GM19452 (cell line): ENCODE results near the gene GRIK1.

ENCODE experiments used
- ATAC-seq: cut with Tn5 transposase; IDR thresholded peaks from one replicate; pipeline ENCODE4 v1.9.1; 2021; ENCODE audit not compliant: unreplicated experiment

Gene GRIK1

DNA sequence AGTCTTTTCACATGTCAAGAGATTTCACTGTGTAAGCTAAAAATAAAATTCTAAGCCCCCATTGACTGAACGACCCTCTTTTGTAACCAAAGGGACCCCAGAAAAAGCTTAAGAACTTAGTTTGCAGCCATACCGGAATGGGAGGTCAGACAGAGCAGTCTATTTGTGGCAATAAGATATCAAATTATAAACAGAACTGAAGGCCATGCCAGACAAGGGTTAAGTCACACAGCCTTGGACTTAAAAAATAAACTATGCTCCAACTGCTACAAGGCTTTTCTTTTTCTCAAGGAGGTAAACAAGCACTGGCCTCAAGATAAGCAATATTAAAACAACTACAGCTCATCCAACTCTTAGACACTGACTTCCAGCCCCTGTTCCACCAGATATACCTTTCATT, 384.2 kb downstream of the GRIK1 start:
- ATAC-seq = no peak

DNA sequence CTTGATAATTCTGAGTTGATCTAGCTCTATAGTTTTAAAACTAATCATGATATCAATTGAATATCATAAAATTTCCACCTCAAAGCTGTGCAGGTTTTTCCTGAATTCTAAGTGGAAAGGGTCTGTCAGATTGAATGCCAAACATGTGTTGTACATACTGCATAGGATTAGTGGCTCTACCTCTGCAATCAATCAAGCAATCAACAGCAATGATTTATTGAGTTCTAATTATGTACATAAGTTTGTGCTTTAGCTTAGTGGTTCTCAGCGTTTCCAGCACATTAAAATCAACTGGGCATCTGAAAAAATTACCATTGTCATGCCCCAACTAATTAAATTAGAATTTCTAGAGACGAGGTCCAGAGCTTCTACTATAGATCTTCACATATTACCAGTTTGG, 389.6 kb downstream of the GRIK1 start:
- no peak for ATAC-seq

DNA sequence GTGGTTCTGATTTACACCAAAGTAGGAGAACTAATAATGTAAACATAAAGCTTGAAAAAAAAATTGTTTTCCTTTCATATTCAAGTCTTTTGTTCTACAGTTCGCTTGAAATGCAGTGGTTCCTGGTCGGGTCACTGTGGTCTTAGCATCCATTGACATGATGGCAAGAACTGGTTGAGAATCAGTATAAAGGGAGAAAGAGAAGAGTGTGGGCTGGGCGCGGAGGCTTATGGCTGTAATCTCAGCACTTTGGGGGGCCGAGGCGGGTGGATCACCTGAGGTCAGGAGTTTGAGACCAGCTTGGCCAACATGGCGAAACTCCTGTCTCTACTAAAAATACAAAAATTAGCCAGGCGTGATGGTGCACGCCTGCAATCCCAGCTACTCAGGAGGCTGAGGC, 390.2 kb downstream of the GRIK1 start:
- ATAC-seq = no peak

DNA sequence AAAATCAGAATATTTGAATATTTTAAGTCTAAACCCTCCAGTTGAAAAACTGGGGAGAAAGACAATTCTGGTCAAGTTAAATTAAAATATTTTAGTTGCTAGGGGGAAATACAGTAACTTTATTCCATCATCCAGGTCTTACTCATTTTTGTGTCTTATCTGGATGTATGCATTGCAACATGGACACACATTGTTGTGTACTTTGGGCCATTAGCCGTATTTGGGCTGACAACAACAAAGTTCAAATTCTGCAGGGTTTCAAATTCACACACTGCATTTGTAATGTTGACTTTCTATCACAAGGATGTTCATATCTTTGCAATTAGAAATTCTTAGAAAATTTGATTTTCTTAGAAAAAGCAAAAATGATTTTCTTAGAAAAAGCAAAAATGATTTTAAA, 391.8 kb downstream of the GRIK1 start:
- no peak for ATAC-seq

DNA sequence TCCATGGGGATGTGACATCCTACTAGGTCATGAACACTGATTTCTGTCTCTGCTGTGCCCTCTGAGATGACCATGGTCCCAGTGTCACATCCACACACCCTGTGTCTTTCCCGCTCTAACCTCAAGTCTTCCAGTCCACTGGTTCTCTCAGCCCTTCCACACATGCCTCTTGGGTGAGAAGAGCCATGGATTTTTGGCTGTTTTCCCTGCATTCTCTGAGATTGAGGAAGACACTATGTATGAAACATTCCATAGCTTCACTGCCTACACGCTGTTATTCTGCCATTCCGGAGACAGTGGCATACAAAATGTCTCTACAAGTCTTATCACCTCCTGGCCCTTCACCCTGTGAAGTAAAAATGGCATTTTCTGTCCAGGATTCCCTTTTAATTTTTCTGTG, 393.7 kb downstream of the GRIK1 start:
- no peak for ATAC-seq

DNA sequence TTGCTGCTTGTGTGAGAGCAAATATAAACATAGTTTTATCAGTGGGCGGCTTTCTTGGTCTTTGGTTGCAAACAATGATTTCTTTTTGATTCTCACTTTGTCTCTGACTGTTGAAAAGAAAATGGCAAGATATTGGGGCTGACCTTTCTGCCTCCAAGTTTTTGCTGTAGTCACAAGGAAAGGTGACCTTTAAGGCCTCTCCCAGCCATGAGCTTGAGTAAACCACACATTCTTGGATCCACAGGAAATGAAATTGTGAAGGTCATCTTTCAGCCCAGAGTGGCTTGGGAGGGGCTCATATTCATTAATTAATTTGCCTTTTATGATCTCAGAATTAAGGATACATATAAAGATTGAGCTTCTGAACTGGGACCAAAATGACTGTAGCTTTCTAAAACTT, 399.5 kb downstream of the GRIK1 start:
- ATAC-seq = no peak

DNA sequence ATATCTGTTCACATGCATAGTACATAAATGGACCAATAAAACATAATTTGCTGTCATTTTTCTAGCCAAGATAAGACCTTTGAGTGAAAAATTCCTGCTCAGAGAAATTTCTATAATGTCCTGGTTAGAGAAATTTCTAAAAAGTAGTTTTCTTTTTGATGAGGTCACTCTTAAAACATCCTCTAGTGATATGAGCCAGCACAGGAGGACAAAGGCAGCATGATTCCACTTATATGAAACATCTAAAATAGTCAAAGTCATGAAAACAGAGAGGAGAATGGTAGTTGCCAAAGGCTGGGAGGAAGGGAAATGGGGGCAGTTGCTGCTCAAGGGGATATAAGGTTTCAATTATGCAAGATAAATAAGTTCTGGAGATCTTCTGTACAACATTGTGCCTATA, 401.7 kb downstream of the GRIK1 start:
- no peak for ATAC-seq

DNA sequence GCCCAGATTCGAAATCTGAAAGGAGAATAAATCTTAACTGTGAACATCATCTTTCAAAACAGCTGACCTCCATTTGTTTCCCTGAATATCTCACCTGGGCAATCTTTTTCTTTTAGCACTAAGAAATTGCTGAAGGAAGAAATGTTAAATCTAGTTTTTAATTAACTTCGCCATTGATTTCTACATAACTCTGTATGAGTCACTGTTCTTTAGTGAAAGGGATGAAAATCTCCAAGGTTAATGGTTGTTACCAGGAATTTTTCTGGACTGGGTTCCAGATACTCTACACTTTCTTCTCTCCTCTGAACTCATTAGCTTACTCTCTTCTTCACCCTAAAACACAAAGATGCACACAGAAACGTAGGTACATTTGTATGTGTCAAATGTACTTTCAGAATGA, 405.3 kb downstream of the GRIK1 start:
- no peak for ATAC-seq

DNA sequence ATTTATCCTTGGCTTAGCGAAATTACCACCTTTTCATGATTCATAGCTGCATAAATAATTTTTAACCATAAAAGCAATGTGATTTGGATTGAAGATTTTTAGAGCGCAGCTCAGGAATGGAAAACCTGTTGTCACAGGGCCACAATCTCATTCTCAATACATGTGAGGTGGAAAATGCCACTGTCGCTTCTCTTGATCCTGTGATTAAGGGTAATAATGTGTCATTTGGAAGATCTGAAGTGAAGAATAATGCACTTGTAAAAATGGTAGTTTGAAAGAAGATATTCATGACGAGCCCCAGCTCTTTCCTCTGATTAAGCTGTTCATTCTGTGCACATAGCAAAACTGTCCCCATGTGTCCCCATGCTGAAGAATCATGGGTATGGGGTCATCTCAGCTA, 410.7 kb downstream of the GRIK1 start:
- ATAC-seq = no peak

DNA sequence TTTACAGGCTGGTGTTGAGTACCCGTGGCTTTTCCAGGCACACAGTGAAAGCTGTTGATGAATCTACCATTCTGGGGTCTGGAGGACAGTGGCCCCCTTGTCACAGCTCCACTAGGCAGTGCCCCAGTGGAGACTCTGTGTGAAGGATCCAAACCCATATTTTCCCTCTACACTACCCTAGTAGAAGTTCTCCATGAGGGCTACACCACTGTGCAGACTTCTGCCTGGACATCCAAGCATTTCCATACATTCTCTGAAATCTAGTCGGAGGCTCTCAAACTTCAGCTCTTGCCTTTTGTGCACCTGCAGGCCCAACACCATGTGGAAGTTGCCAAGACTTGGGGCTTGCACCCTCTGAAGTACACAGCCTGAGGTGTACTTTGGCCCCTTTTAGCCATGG, 413.3 kb downstream of the GRIK1 start:
- ATAC-seq = no peak

DNA sequence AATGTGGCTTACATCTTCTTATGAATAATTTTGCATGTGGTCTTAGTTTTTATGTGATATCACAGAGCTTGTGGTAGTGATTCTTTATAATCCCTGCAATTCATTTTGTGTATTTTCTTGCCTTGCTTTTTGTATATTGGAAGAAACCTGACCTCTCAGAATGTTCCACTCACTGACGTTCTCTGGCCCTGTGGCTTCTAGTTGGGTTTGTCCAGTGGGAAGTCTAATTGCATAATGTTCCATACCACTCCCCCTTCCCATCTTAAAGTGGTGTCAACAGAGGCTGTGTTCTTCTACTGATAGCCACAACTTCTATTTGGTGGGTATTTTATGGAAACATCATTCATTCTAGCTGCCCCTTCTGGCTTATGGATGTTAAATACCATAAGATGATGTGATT, 415.7 kb downstream of the GRIK1 start:
- ATAC-seq = no peak

DNA sequence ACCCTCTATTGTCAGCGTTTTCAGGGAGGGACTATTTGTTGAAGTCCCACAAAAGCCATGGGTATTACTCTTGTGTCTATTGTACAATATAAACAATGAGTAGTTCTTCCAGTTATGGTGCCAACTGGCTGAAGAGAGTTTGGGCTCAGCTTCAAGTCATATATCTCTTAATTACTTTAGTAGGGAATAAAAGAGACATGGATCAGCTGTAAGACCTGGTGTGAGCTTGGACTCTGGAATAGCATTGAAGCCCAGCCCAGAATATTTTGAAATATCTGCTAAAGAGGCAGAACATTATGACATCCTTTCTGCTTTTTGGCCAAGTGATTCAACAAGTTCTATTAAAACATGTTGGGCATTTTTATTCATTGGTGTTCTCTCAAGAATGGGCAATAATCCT, 416.1 kb downstream of the GRIK1 start:
- no peak for ATAC-seq

DNA sequence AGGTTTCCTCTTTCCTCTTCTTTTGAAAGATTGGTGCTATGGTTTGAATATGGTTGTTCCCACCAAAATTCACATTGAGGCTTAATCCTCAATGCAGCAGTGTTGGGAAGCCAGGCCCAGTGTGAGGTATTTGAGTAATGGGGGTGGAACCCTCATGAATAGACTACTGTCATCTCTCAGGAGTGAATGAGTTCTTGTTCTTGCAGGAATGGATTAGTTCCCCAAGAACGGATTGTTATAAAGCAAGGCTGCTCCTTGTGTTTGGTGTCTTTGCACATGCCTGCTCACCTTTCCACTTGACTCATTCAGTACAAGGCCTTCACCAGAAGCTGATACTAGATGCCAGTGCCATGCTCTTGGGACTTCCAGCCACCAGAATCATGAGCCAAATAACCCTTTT, 417.9 kb downstream of the GRIK1 start:
- ATAC-seq = no peak

DNA sequence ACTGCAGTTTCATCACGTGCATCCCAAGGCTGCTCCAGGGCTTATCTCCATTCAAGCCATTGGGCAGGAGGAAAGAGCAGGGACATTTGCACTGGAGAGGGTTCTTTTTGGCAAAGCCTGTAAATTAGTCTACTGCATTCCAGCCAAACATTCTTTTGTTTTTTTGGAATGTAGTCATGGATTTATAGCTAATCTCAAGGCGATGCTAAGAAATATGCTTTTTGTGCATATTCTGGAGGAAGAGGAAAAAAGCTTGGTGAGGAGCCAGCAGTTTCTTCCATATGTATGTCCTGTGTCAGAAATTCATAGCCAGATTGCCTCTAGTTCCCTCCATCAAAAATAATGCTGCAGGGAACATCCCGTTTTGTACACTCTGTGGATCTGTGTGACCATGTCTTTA, 419.6 kb downstream of the GRIK1 start:
- no peak for ATAC-seq

DNA sequence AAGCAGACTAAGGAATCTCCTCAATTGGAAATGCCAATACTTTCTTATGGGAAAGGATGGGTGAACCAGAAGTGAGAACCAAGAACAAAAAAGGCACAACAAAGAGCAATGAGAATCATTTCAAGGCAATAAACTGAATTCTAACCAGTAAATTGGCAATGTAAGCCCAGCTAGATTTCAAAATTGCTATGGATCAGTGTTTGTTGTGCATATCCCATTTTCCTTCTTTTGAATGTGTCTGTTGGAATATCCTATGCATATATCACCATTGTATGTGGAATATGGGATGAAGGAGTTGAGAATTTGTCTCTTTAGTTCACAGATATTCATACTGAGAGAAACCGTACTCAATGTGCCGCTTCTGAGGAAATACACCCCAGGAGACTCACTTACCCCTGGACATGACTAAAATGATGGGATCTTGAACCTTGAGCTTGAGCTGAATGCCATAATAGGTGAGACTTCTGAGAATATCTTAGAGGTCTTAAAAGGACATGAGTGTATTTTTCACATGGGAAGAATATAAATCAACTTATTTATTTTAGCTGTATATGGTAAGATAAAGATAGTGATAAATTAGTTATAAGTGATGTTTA, 425.0 kb downstream of the GRIK1 start:
- ATAC-seq = no peak

DNA sequence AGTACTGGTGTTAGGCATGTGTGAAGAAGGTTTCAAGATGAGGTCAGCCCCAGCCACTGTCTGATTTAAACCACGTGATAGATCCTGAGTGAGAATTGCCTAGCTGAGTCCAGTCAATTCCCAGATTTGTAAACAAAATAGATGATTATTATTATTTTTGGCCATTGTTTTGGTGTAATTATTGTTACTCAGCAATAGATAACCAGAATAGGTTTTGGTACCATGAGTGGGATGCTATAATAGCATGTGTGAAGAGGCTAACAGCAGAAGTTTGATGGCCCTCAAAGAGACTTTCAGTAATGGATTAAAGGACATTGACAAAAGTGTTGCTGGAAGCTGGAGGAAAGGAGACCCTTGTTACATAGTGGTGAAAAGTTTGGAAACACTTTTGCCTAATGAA, 426.3 kb downstream of the GRIK1 start:
- no peak for ATAC-seq

DNA sequence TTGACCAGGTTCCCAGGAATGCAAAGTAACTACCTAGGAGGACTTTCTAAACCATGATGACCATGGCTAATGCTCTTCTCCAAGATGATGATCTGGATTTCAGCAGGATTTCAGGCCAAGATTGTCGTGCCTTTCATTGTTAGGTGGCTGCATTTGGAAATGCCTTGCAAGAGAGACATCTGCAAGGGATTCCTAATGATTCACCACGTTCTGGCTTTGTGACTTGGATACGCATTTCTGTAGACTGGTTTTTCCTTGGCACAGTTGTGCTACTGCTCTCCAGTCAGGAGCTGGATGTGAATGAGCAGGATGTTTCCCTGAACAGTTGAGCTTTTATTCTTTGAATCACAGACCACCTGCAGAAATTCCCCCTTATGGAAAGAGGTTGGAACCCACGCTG, 428.7 kb downstream of the GRIK1 start:
- no peak for ATAC-seq

DNA sequence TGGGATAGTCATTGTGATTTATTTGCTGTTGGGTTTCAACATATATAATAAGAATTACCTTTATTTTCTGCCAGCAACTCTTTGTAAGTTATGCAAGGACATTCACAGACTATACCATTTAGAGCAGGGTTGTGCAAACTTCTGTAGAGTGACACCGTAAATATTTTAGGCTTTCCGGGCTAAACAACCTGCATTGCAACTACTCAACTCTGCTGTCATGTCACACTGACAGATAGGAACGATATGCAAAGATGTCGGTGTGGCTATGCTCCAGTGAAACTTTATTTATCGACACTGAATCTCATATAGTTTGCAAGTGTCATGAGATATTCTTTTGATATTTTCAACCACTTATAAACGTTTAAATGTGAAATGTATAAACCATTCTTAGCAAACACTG, 430.7 kb downstream of the GRIK1 start:
- no peak for ATAC-seq

DNA sequence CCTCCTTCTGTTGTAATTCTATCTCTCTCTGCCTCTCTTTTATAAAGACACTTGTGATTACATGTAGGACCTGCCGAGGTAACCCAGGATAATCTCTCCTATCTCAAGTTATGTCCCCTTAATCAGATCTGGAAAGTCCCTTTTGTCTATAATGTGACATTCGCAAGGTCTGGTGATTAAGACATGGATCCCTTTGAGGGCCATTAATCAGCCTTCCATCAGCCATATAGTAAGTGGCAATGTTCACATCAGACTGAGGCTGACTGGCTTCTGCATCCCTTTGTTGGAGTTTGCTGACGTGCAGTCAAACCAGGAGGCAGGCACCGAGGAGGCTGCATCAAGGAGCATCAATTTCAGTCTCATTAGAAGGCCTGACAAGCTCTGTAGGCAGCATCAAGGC, 431.5 kb downstream of the GRIK1 start:
- ATAC-seq = no peak

DNA sequence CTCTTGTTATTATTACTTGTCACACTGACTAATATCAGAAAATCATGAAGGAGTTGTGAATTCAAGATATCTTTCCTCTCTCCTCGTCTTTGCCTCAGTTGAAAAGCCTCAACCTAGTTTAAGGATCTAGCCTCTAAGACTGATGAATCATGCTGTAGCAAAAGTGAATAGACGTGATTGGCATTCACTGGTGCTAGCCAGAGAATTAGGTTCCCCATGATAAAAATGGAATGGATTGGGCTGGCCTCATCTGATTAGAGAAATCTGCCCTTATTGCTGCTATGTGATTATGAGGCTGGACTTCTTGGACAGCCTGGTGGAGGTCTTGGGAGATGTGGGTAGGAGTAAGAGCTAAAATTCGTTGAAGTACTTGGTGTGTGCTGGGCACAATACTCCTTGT, 432.8 kb downstream of the GRIK1 start:
- no peak for ATAC-seq

DNA sequence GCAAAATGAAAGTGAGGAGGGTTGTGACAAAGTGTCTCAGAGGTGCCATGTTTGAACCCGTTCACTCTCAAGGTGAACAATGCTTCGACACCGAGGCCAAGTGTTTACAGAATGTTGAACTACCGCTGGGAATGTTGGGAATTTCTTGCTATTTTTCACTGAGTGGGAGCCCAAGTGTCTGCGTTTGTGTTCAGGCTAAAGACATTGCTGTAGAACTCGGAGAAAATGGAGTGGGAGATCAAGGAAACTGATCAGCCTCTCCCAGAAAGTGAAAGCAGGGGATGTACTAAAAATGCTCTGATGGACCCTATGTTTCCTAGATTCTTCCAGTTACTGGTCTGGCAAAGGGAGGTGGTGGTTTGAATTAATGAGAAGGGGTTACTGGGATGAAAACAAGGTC, 433.6 kb downstream of the GRIK1 start:
- no peak for ATAC-seq

DNA sequence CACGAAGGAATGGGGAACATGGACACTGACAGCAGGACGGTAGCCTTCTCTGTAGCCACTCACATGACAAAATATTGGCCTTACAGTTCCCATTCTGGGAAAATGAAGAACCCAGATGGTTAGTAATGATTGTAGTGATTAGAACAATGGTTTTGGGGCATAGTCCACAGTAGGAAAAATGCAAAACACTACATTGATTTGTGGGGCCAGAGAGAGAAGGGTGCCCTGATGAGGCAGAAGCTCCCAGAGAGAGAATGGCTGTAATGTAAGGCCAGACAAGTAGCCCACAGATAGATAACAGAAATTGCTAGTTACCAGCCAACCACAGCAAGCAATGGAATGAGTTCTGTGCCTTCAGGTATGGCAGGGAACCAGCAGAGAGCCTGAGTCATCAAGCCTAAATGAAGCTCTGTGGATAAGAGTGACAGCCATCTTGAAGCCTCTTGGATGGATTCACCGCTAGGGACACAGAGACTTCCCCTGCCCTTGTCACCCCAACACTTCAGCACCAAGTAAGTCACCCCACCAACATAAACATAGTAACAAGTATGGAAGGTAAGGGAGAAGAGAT, 435.0 kb downstream of the GRIK1 start:
- ATAC-seq = no peak

DNA sequence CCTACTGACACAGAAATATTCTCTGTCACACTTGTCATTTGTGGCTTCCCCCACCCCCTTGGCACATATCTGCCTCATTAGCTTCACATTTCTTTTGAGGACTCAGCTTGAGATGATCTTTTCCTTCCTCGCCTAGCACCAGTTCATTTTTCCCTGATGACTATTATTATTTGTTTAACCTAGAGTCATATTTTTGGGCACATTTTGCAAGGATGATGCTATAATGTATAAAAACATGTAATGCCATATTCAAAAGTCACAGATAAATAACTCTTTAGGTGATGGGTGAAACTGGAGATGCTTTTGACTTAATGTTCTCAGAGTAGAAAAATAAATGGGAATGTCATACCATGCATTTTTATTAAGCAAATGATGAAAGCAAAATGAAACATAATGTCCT, 438.3 kb downstream of the GRIK1 start:
- ATAC-seq = no peak
